Measurements from ENCODE around the gene RHEB. TPM values are rescaled to one million over a fixed set of nuclear protein-coding genes. Genes with fewer than 3 reads are reported as not detected.

The RHEB gene
- total and polyA plus RNA-seq, 2 of the 4 experiments (the other 2 are of a cell fraction), result 19.7 to 67.2 TPM

DNA sequence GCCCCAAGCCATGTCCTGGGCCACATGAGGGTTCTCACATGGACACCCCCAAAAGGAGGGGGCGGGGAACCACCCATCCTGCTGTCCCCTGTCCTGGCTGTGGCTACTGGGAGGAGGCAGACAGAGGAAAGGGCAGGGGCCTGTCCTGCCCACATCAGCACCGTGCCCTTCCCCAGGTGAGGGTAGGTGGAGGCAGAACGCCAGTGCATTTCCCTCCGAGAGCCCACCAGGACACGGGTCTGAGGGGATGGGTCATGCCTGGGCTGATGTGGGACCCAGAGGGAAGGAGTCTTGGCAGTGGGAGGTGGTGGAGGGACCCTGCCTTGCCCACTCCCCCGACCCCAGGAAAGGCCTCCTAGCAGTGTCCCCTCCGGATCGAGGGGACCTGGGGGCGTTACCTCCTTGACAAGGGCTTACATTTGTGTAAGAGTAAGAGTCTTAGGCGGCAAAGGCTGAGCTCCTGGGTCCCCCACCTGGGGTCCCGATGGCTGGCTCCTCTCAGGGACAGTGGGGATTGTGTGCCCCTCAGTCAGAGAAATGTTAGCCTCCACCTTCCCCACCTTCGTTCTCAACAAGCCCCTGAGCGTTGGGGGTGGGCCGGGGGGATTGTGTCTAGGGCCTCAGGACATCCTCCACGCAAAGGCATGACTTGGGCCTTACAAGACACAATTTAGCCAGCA is 85.8 kb downstream of the RHEB start:
- Histone ChIP-seq H3K4me2 (ENCODE audit: low read depth, low read length) (no peak overlapping the region), H3K9ac (ENCODE audit: low read depth, low read length) (no peak overlapping the region), H2AK5ac (ENCODE audit: low read depth, low read length) (no peak overlapping the region), H2AFZ (replicated peaks; ENCODE audit: low read length, poor library complexity) (no peak overlapping the region), H3K9me1 (ENCODE audit: insufficient read depth, low read length) (peaks cover 6% of the 10 kb centered on the region), H4K91ac (ENCODE audit: insufficient read depth, low read depth, low read length) (no peak overlapping the region), H3K14ac (replicated peaks; ENCODE audit: low read depth, low read length) (no peak overlapping the region), H2BK5ac (ENCODE audit: low read depth, low read length, poor library complexity, severe bottlenecking) (no peak overlapping the region), H3K23ac (ENCODE audit: low read depth, low read length) (no peak overlapping the region), H3K4me1 (ENCODE audit: control insufficient read depth, insufficient read depth, low read length) (peaks cover 13% of the 10 kb centered on the region), H2BK15ac (ENCODE audit: low read depth, low read length) (no peak overlapping the region), H2BK20ac (ENCODE audit: low read depth, low read length) (no peak overlapping the region), H4K5ac (ENCODE audit: low read depth, low read length) (no peak overlapping the region), H2BK120ac (ENCODE audit: low read depth, low read length) (no peak overlapping the region), H4K20me1 (ENCODE audit: insufficient read depth, low read length) (no peaks in the 10 kb centered on the region), H3K36me3 (ENCODE audit: control insufficient read depth, insufficient read depth, low read length) (no peaks in the 10 kb centered on the region), H3K79me1 (ENCODE audit: low read depth in 1 of 2, low read length in 2 of 2) (no peaks in the 10 kb centered on the region), H3K27ac (ENCODE audit: insufficient read depth, low read length) (no peak overlapping the region), H3K27me3 (ENCODE audit: control insufficient read depth, insufficient read depth, low read length) (peaks cover 6% of the 10 kb centered on the region), H3K56ac (ENCODE audit: extremely low read depth, insufficient read depth, low read length) (no peak overlapping the region), H2AK9ac (replicated peaks; ENCODE audit: low read depth, low read length, poor library complexity) (no peak overlapping the region), H3K4me3 (ENCODE audit: insufficient read depth, low read depth, low read length) (no peak overlapping the region), H3K4ac (ENCODE audit: low read depth, low read length) (no peak overlapping the region), H3K9me3 (ENCODE audit: control insufficient read depth, insufficient read depth, low read length) (no peaks in the 10 kb centered on the region), H4K8ac (ENCODE audit: low read depth in 2 of 2, low read length in 2 of 2) (no peak overlapping the region), H3K18ac (ENCODE audit: low read depth, low read length) (no peak overlapping the region)
- POLR2A ChIA-PET (ENCODE audit: unreplicated experiment), result no interaction called here
- in situ Hi-C loops (cut with MboI; ENCODE audit: low sequenced_read_pairs), result no loop called here
- dilution Hi-C loops (cut with HindIII; ENCODE audit: low sequenced_read_pairs, unreplicated experiment), result no loop called here
- CTCF ChIA-PET, result no interaction called here
- WGBS, 2 experiments (ENCODE audit: extremely low coverage in 2 of 2, insufficient read length in 1 of 2), result 96% methylated on average over 5 of the region's 15 CpGs; no CpG with 5 or more reads in 1 of the 2 experiments
- ATAC-seq (ENCODE audit: low read depth), result no peak
- no peak for DNase-seq
- no TSS peak for BruUV-seq (replicated peaks)
- TF ChIP-seq BHLHE40 (IDR thresholded peaks at IDR 0.05; ENCODE audit: low read depth, low read length), result no peak
- no peak for TF ChIP-seq RCOR1 (IDR thresholded peaks at IDR 0.05; ENCODE audit: insufficient replicate concordance, low read length)
- TF ChIP-seq RAD21 (IDR thresholded peaks at IDR 0.05; ENCODE audit: low read length), result no peak
- TF ChIP-seq FOS (IDR thresholded peaks at IDR 0.05; ENCODE audit: low read depth, low read length), result no peak
- TF ChIP-seq, protein P1, sequence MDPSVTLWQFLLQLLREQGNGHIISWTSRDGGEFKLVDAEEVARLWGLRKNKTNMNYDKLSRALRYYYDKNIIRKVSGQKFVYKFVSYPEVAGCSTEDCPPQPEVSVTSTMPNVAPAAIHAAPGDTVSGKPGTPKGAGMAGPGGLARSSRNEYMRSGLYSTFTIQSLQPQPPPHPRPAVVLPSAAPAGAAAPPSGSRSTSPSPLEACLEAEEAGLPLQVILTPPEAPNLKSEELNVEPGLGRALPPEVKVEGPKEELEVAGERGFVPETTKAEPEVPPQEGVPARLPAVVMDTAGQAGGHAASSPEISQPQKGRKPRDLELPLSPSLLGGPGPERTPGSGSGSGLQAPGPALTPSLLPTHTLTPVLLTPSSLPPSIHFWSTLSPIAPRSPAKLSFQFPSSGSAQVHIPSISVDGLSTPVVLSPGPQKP (IDR thresholded peaks at IDR 0.05; ENCODE audit: borderline replicate concordance, low read depth, low read length), result no peak
- no peak for TF ChIP-seq MAFK (IDR thresholded peaks at IDR 0.05; ENCODE audit: low read depth, low read length)
- no peak for TF ChIP-seq RFX5 (IDR thresholded peaks at IDR 0.05; ENCODE audit: low read depth, low read length)
- TF ChIP-seq POLR2A (IDR thresholded peaks at IDR 0.05; ENCODE audit: low read depth, low read length), result no peak
- intact Hi-C loops (cut with micrococcal nuclease), result no loop called here
